ENCODE results near the gene CDH22.

The CDH22 gene

GRCh38 chr20:46308258-46309157, at the start of gene CDH22:
CDH22 (minus strand) TSS chr20:46308498; CDS start chr20:46251294, 57,204 bp downstream.
- Mint-ChIP-seq H3K27me3 (peaks cover 65% of the 10 kb centered on the region), H3K4me1 (ENCODE audit: low read depth) (no peaks in the 10 kb centered on the region), H3K36me3 (ENCODE audit: low read depth) (no peaks in the 10 kb centered on the region), H3K4me3 (peak within 1 kb of the TSS; percentile 62), H3K9me3 (no peaks in the 10 kb centered on the region), H3K27ac (no peak within 1 kb of the TSS)

- Mint-ChIP-seq H3K4me1 (ENCODE audit: low read depth) (peaks cover 59% of the 10 kb centered on the region), H3K27ac (peak overlapping the region; percentile 56), H3K9me3 (no peaks in the 10 kb centered on the region), H3K4me3 (peak overlapping the region; percentile 18), H3K36me3 (ENCODE audit: low read depth) (peaks cover 33% of the 10 kb centered on the region), H3K27me3 (no peaks in the 10 kb centered on the region)
Measured at GRCh38 chr20:46357030-46357514, 48.8 kb upstream of the CDH22 start.

- H3K4me3 Mint-ChIP-seq = no peak overlapping the region
- peaks cover 52% of the 10 kb centered on the region for H3K4me1 Mint-ChIP-seq (ENCODE audit: low read depth)
- H3K36me3 Mint-ChIP-seq (ENCODE audit: low read depth) = peaks cover 32% of the 10 kb centered on the region
- peak overlapping the region; percentile 72 for H3K27ac Mint-ChIP-seq
- H3K27me3 Mint-ChIP-seq = no peaks in the 10 kb centered on the region
- H3K9me3 Mint-ChIP-seq = no peaks in the 10 kb centered on the region
Measured at GRCh38 chr20:46356195-46357029, 48.1 kb upstream of the CDH22 start.

- peak overlapping the region; percentile 72 for H3K27ac Mint-ChIP-seq
- no peaks in the 10 kb centered on the region for H3K27me3 Mint-ChIP-seq
- H3K36me3 Mint-ChIP-seq (ENCODE audit: low read depth) = peaks cover 31% of the 10 kb centered on the region
- H3K4me3 Mint-ChIP-seq = no peak overlapping the region
- no peaks in the 10 kb centered on the region for H3K9me3 Mint-ChIP-seq
- peaks cover 51% of the 10 kb centered on the region for H3K4me1 Mint-ChIP-seq (ENCODE audit: low read depth)
Measured at GRCh38 chr20:46355778-46356177, 47.5 kb upstream of the CDH22 start.

GRCh38 chr20:46354920-46355654, 46.8 kb upstream of the CDH22 start:
- Mint-ChIP-seq H3K4me1 (ENCODE audit: low read depth) (peaks cover 54% of the 10 kb centered on the region), H3K4me3 (no peak overlapping the region), H3K27me3 (no peaks in the 10 kb centered on the region), H3K9me3 (no peaks in the 10 kb centered on the region), H3K36me3 (ENCODE audit: low read depth) (peaks cover 35% of the 10 kb centered on the region), H3K27ac (no peak overlapping the region)

GRCh38 chr20:46354207-46354555, 45.9 kb upstream of the CDH22 start:
- peaks cover 49% of the 10 kb centered on the region for H3K4me1 Mint-ChIP-seq (ENCODE audit: low read depth)
- no peaks in the 10 kb centered on the region for H3K9me3 Mint-ChIP-seq
- no peaks in the 10 kb centered on the region for H3K27me3 Mint-ChIP-seq
- H3K27ac Mint-ChIP-seq = no peak overlapping the region
- peaks cover 33% of the 10 kb centered on the region for H3K36me3 Mint-ChIP-seq (ENCODE audit: low read depth)
- no peak overlapping the region for H3K4me3 Mint-ChIP-seq

GRCh38 chr20:46353500-46354206, 45.4 kb upstream of the CDH22 start:
- Mint-ChIP-seq H3K27me3 (no peaks in the 10 kb centered on the region), H3K36me3 (ENCODE audit: low read depth) (peaks cover 33% of the 10 kb centered on the region), H3K9me3 (no peaks in the 10 kb centered on the region), H3K27ac (no peak overlapping the region), H3K4me1 (ENCODE audit: low read depth) (peaks cover 45% of the 10 kb centered on the region), H3K4me3 (no peak overlapping the region)

- Mint-ChIP-seq H3K27ac (no peak overlapping the region), H3K36me3 (ENCODE audit: low read depth) (peaks cover 33% of the 10 kb centered on the region), H3K4me3 (no peak overlapping the region), H3K4me1 (ENCODE audit: low read depth) (peaks cover 34% of the 10 kb centered on the region), H3K9me3 (no peaks in the 10 kb centered on the region), H3K27me3 (no peaks in the 10 kb centered on the region)
Measured at GRCh38 chr20:46352370-46352938, 44.2 kb upstream of the CDH22 start.

GRCh38 chr20:46351357-46352058, 43.2 kb upstream of the CDH22 start:
- Mint-ChIP-seq H3K4me1 (ENCODE audit: low read depth) (peaks cover 26% of the 10 kb centered on the region), H3K27ac (peak overlapping the region; percentile 82), H3K4me3 (no peak overlapping the region), H3K9me3 (no peaks in the 10 kb centered on the region), H3K36me3 (ENCODE audit: low read depth) (peaks cover 36% of the 10 kb centered on the region), H3K27me3 (no peaks in the 10 kb centered on the region)

GRCh38 chr20:46350986-46351267, 42.6 kb upstream of the CDH22 start:
- Mint-ChIP-seq H3K27ac (peak overlapping the region; percentile 86), H3K9me3 (no peaks in the 10 kb centered on the region), H3K4me3 (no peak overlapping the region), H3K36me3 (ENCODE audit: low read depth) (peaks cover 37% of the 10 kb centered on the region), H3K27me3 (no peaks in the 10 kb centered on the region), H3K4me1 (ENCODE audit: low read depth) (peaks cover 22% of the 10 kb centered on the region)

- H3K4me1 Mint-ChIP-seq (ENCODE audit: low read depth) = peaks cover 17% of the 10 kb centered on the region
- no peaks in the 10 kb centered on the region for H3K27me3 Mint-ChIP-seq
- H3K27ac Mint-ChIP-seq = peak overlapping the region; percentile 86
- no peak overlapping the region for H3K4me3 Mint-ChIP-seq
- no peaks in the 10 kb centered on the region for H3K9me3 Mint-ChIP-seq
- peaks cover 32% of the 10 kb centered on the region for H3K36me3 Mint-ChIP-seq (ENCODE audit: low read depth)
Measured at GRCh38 chr20:46350201-46350985, 42.1 kb upstream of the CDH22 start.

GRCh38 chr20:46349742-46350056, 41.4 kb upstream of the CDH22 start:
- peaks cover 32% of the 10 kb centered on the region for H3K36me3 Mint-ChIP-seq (ENCODE audit: low read depth)
- no peak overlapping the region for H3K4me3 Mint-ChIP-seq
- no peaks in the 10 kb centered on the region for H3K27me3 Mint-ChIP-seq
- H3K27ac Mint-ChIP-seq = no peak overlapping the region
- no peaks in the 10 kb centered on the region for H3K9me3 Mint-ChIP-seq
- H3K4me1 Mint-ChIP-seq (ENCODE audit: low read depth) = peaks cover 17% of the 10 kb centered on the region

- Mint-ChIP-seq H3K27me3 (no peaks in the 10 kb centered on the region), H3K36me3 (ENCODE audit: low read depth) (peaks cover 32% of the 10 kb centered on the region), H3K4me1 (ENCODE audit: low read depth) (peaks cover 17% of the 10 kb centered on the region), H3K27ac (no peak overlapping the region), H3K4me3 (no peak overlapping the region), H3K9me3 (no peaks in the 10 kb centered on the region)
Measured at GRCh38 chr20:46349035-46349741, 40.9 kb upstream of the CDH22 start.

Measured in stimulated activated naive CD8-positive, alpha-beta T cell treated with anti-CD3 and anti-CD28 coated beads, Interleukin-15, Interleukin-2, amounts not matched to agents 100 ng/mL and 50 ng/mL, for 24 hours (primary cell).